HG02943 (cell line): ENCODE measurements around the gene SDK1.
"Not testable (repeated sequence)": the region's sequence is repeated elsewhere in the genome, so short reads cannot be mapped to it uniquely, and the experiment has no call there.

Source experiments
- ATAC-seq: cut with Tn5 transposase; IDR thresholded peaks from one replicate; pipeline ENCODE4 v1.9.1; 2021; ENCODE audit warnings: mild to moderate bottlenecking, low read depth, moderate library complexity; ENCODE audit not compliant: unreplicated experiment

The SDK1 gene

DNA sequence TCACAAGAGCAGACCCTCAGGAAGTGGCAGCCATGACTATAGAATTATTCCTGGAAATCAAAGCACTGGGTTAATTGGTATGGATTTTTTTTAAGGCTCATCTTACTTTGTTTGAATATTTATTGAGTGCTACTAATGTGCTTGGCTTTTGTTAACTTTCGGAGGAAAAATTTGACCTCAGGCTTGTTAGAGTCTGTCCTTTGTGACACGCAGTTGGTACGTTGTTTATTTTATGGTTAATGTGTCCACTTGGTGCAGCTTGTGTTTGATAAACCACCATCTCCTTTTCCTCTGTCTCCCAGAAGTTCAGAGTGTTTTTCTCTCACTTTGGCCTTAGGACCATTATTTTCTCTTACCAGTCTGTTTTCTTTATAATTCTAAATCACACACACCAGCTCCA, 268.6 kb downstream of the SDK1 start:
- ATAC-seq = no peak

DNA sequence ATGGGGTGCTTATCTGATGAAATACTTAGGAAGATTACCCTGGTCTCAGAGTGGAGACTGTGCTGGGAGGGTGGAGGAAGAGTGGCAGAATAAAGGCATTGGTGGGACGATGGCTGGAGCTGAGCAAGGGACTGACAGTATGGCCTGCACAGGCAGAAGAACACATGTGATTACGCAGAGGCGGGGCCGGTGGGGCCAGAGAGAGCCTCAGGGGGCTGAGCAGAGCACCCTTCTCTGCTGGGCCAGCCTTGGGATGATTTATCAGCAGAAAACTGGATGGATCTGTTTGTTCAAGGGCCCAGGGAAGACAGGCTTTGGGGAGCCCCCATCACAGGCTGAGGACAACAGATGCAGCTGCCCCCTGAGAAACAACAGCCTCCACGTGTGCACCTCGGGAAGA, 272.1 kb downstream of the SDK1 start:
- no peak for ATAC-seq

DNA sequence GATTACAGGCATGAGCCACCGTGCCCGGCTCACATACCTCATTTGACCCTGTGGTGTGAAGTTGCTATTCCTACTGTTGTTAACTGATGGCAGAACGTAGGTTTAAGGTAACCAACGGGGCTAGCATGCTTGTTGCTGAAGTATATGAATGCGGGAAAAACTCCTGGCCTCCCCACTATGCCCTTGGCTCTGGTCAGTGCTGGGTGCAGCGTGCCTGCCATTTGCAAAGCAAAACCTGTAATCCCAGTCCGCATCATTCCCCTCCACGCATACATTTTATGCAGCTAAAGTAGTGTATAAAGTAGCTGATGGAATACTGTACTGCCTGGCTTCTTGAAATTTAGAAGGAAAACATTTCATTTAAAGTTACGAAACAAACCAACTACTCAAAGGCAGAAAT, 273.3 kb downstream of the SDK1 start:
- no peak for ATAC-seq

DNA sequence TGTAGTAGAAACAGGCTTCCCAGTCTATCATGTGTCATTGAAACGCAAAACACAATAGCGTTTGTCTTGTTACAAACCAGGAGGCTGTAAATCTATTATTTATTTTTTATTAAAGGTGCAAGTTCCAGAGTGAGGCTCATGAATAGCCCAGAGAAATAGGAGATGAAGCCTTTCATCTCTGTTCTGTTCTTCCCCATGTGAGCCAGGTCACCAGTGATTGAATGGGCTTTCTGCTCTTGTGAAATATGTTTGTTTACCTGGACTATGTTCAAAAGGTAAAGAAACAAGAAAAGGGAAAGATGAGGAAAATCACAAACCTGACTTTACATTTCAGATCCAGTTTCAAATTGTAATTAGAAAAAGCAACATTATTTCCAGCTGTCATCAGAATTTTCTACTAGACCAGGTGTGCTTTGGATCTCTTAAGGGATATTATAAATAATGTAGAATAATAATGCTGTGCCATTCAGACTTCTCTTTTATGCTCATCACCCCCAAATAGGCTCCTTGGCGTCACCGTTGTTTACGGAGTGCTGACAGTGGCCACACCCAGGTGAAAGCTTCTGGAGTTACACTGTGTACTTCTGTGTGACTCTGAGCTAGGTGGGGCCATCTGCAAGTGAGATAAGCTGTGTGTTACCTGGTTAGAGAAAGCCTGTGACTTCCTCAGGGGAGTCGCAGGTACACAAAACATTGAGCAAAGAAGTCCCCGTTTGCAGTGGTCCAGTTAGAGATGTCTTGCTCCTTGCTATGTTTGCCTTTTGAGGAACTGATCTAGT, 274.9 kb downstream of the SDK1 start:
- ATAC-seq = no peak

DNA sequence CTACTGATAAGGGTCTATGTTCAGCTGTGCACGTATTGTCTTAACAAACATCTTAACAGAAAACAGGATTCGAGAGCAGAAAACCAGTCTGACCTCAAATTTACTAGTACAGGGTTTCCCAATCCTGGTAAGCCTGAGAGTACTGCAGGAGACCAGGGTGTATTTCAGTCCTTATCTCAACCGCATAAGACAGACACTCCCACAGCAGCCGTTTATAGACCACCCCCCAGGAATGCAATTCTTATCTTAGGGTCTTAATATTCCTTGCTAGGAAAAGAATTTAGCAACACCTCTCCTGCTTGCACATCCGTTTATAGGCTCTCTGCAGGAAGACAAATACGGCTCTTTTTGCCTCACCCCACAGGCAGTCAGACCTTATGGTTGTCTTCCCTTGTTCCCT, 277.3 kb downstream of the SDK1 start:
- ATAC-seq = no peak

DNA sequence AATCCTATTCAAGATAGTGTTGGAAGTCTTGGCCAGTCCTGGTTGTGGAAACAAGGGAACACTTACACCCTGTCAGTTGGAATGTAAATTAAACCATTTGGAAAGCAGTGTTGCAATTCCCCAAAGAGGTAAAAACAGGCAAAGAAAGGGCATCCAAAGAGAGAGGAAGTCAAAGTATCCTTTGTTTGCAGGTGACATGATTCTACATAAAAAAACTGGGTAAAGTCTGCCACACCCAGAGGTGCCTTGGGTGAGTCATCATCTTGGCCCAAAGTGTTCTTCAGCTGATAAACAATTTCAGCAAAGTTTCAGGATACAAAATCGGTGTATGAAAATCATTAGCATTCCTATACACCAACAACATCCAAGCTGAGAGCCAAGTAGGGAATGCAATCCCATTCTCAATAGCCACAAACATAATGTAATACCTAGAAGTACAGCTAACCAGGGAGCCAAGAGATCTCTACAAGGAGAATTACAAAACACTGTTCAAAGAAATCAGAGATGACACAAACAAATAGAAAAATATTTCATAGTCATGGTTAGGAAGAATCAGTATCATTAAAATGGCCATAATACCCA, 278.7 kb downstream of the SDK1 start:
- ATAC-seq = no peak

DNA sequence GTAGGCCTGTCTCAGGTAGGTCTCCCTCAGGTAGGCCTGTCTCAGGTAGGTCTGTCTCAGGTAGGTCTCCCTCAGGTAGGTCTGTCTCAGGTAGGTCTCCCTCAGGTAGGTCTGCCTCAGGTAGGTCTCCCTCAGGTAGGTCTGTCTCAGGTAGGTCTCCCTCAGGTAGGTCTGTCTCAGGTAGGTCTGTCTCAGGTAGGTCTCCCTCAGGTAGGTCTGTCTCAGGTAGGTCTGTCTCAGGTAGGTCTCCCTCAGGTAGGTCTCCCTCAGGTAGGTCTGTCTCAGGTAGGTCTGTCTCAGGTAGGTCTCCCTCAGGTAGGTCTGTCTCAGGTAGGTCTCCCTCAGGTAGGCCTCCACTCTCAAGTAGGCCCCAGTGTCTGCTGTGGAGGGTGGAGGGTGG, 281.1 kb downstream of the SDK1 start:
- not testable (repeated sequence) for ATAC-seq

DNA sequence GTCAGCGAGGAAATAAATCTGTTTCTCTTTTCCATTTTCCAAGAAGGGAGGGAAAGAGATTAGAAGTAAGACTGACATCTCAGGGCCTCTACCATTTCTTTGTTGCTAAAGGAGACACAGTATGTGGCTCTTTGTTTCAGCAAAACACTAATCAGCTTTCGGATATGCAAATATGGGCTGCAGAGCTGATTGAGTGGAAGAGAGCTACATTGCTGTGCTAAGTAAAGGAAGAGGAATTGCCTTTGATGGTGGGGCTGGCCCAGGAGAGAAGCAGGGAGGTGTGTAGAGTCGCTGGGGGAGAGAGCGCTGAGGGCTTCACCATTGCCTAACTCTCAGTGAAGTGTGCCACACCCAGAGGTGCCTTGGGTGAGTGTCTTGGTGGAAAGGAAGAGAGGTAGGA, 284.8 kb downstream of the SDK1 start:
- no peak for ATAC-seq

DNA sequence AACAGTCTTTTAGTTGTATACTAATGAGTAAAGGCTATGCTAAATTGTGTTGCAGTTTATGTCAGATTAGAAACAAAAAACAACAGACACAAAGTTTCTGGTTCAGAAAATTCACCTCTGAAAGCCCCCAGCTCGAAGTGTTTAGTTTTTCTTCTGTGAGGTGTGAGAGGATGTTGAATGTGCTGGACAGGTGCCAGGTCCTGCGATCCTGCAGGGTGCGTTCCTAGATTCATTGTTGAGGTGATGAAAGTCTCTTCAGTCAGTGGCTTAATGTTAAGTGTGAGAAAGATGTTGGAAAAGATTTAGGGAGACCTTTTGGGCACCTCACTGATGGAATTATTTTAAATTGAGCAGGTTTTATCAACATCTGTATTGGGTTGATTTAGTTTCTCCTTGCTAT, 287.3 kb downstream of the SDK1 start:
- ATAC-seq = no peak

DNA sequence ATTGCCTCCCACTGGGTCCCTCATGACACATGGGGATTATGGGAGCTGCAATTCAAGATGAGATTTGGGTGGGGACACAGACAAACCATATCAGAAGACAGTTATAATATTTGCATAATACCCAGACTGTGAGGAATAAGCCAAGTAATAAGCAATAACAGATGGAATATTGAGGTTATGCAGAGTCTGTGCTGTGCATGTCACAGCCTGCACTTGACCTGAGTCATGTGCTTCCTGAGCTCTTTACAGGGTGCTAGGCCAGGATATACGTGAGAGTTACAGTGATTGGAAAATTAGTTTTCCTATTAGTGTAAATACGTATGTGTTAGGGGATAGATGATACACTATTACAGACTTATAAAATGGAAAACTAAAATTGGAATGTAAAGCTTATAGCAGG, 288.7 kb downstream of the SDK1 start:
- no peak for ATAC-seq

DNA sequence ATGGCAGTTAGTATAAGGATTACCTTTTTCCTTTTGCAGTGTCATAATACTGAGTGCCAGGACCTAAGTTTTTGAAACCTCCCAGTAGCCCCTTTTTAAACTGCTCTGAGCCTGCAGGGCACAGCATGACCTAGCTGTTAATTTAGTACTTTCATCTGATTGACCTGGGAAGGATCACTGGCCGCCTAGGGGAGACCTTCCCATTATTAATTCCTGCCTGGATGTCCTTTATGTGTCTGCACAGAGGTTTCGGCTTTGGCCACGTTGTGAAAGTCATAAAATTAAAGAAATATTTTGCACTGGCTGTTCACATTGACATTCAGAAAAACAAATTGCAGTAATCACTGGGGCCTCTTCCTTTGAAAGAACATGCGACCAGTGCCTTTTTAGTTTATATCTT, 290.2 kb downstream of the SDK1 start:
- ATAC-seq = no peak

DNA sequence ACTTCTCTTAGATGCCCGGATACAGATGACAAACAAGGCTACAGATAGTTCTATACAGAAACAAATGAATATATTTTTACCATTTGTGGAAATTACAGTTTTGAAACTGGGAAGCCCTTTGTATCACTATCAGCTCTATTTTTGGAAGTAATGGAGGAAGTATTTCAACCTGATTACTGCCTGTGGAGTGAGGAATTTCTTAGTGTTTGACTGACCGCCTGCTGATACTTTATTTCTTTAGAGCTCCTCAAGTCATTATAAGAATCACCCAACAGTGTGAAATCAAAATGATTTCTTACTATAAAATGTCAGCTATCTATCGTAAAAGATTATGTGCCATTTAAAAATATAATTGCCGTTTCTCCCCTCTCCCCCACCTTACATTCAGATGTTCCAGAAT, 290.9 kb downstream of the SDK1 start:
- no peak for ATAC-seq

DNA sequence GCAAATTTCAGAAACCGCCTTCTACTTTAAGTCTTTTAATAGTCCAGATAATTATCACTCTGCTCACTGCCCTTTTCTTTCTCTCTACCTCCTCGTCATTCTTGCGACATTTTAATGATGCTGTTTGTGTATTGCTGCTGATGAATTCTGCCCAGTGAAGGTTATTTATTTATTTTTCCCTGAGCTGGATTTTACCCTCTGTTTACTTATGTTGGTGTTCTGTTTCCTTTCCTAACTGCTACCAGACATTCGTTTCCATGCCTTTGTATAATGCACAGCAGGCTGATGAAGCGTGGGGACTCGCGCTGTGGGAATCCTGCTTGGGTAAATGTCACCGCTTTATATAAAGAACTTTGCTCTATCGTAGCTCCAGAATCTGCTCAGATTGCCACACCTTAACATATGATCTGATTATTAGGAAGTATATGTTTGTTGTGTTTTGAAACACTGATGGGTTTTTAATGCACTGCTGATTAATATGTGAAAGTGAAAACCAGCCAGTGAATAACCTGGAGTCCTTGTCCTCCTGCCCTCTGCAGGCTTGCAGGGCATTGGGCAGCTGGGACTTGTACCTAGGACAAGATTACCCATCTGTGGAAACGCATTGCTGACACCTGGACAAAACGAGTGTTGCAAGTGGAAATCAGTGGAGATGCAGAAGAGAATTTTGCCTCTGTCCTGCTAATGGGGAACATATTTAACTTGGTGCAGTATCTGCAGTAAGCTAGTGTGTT, 291.5 kb downstream of the SDK1 start:
- no peak for ATAC-seq

DNA sequence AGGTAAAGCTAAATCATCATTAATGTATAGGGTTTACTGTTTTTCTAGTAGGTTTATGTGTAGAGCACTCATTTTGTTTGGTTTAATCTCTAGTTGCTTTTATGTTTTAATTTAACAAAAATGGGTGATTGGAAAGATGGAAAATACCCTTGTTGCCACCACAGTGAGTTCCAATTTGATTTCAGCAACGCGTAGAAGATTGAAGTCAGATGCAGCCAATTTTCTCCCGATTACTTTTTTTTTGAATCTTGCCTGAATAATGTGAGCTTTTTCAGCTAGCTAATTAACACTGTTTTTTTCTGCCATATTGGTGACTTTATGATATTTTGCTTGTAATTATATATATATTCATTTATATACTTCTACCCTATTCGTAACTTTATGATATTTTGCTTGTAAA, 293.8 kb downstream of the SDK1 start:
- ATAC-seq = no peak

DNA sequence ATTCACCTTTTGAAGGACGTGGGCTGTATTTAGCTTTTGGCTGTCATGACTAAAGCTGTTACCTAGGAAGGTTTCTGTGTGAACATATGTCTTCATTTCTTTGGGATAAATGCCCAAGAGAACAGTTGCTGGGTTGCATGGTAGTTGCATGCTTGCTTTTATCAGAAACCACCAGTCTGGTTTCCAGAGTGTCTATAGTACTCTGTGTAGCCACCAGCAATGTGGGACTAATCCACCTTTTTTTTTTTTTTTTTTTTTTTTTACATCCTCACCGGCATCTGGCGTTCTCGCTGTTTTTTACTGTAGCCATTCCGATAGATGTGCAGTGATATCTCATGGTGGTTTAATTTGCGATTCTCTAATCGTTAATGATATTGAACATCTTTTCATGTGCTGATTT, 297.8 kb downstream of the SDK1 start:
- ATAC-seq = no peak

DNA sequence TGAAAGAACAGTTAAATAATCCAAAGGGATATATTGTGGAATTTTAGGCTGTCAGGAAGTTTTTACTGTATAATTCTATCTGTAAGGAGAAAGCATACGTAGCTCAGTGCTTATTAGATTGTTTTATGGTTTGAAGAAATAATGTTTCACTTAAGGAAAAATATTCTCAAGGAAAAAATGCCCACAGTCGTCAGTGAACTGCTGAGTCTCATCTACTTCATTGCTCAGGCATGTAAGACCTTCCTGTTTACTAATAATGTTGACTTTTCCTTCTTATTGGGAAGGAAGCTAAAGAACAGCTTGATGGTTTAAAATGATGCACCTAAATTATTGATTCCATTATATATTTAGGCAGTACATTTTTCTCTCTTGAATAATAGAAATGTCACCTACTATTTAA, 304.2 kb downstream of the SDK1 start:
- ATAC-seq = no peak

DNA sequence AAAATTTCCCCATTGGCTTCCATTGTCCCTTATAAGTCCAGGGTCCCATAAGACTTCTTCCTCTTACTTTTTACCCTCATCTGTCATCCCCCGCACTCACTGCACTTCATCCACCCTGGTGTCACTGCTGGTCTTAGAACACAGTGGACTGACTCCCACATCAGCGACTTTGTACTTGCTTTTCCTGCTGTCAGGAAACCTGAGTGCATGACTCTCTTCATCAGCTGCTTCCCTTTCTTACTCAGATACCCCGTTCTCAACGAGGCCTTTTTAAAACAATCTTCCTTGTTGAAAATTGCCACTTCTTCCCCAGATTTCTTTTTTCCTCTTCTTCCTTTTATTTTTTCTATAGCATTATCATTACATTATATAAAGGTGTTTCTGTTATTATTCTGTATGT, 305.4 kb downstream of the SDK1 start:
- ATAC-seq = no peak

DNA sequence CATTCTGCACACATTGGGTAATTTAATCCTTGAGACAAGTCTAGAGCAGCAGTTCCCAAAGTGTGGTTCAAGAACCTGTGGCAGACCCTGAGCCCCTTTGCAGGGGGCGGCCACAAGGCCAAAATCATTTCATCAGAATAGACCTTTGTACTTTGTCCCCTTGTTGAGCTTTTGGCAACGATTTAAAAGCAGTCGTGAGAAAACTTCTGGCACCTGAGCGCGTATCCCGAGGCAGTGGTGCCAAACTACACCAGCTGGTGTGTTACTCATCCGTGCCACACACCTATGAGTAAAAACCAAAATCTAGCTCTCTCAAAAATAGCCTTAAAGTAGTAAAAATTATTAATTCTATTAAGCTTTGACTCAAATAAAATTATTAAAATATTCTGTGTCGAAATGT, 306.8 kb downstream of the SDK1 start:
- ATAC-seq = no peak

DNA sequence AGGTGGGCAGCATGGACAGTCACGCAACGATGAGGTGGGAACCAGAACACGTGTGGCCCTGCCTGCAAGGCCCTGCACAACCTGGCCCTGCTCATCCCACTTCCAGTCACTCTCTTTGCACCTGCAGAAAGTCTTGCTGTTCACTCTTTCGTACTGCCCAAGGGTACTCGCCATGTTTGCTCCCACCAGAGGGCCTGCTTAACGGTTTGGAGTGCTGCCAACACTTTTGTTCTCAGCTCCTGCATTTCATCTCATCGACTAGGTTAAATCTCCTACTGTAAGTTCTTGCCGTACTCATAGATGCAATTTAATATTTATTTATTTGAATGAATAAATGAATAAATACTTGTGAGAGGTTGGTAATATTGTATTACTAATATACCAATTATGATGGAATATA, 315.3 kb downstream of the SDK1 start:
- ATAC-seq = no peak

DNA sequence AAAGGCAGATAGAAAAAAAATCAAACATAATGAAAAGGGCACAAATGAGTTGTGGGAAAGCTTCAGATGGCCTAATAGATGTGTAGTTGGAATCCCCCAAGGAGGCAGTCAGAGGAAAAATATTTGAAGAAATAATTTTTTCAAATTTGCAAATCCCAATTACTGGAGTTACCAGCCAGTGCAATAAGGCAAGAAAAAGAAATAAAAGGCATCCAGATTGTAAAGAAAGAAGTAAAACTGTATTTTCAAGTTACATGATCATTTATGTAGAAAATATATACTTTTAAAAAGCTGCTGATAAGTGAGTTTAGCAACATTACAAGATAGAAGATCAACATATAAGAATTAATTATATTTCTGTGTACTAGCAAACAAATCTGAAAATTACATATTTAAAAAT, 329.0 kb downstream of the SDK1 start:
- ATAC-seq = no peak

DNA sequence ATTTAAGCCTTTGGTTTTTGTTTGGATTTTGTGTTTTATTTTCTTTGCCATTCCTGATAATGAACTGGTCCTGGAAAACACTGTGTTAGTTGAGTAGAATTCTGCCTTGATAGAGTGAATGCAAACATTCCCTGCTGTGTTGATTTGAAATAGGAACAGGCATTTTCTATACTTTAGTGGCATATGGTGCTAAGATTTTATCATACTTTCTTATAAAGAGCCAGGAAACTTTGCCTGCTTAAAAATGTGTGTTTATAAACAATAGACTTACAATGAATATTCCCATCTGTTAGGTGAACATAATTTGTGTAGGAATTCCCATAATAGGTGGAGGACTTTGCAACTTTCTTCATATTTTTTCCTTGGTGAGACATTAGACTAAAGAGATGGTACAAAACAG, 333.3 kb downstream of the SDK1 start:
- no peak for ATAC-seq
